Right lobe of liver (tissue), 6 donors: ENCODE measurements around the gene RAB11B. TPM values are rescaled to one million over a fixed set of nuclear protein-coding genes. Genes with fewer than 3 reads are reported as not detected.

Experiments used
- ATAC-seq, 4 donors: fragments of 200-7000 bp; cut with Tn5 transposase; one replicate each; pipeline ENCODE4 v1.9.1; 2020; ENCODE audit warnings: mild to moderate bottlenecking in 4 of 4, moderate library complexity in 4 of 4
- DNase-seq, 3 donors: peaks; one replicate each; pipeline ENCODE4 v3.0.0-alpha.2; 2020
- H3K27ac ChIP-seq, 3 donors: fragments of 200-600 bp; one replicate each; pipeline ENCODE4 v1.8.0; 2022
- H3K27me3 ChIP-seq, 2 donors: fragments of 200-600 bp; one replicate each; pipeline ENCODE4 v1.8.0; 2022
- H3K36me3 ChIP-seq, 4 donors: fragments of 200-600 bp; sonication (generic) in 1 of 4; one replicate each; pipeline versions ENCODE4 v1.5.1 to v1.8.0; 2017 to 2022; ENCODE audit warnings: control low read depth in 1 of 4
- H3K4me1 ChIP-seq, 4 donors: fragments of 200-600 bp; sonication (generic) in 1 of 4; one replicate each; pipeline versions ENCODE4 v1.5.1 to v1.8.0; 2017 to 2022; ENCODE audit warnings: control low read depth in 1 of 4
- H3K4me3 ChIP-seq, 3 donors: fragments of 200-600 bp; one replicate each; pipeline ENCODE4 v1.8.0; 2022
- H3K9me3 ChIP-seq, 4 donors: fragments of 200-600 bp; sonication (generic) in 1 of 4; one replicate each; pipeline versions ENCODE4 v1.5.1 to v1.8.0; 2017 to 2022; ENCODE audit warnings: control low read depth in 1 of 4
- CTCF ChIP-seq, 4 donors: fragments of 200-600 bp in 3 of 4; fragments of 450-650 bp in 1 of 4; IDR thresholded peaks; one replicate each; pipeline versions ENCODE4 v1.5.1 to v1.8.0; 2016 to 2022; ENCODE audit warnings: antibody characterized with exemption in 4 of 4, mild to moderate bottlenecking in 2 of 4
- POLR2A ChIP-seq: fragments of 450-650 bp; IDR thresholded peaks from one replicate; pipeline ENCODE4 v1.6.1; 2017; ENCODE audit warnings: antibody characterized with exemption, mild to moderate bottlenecking
- WGBS: methylation state at CpG from one replicate; pipeline ENCODE4 v1.1.6; 2018; ENCODE audit warnings: low coverage, low lambda C conversion rate; ENCODE audit not compliant: insufficient coverage; ENCODE audit errors: missing lambda C conversion rate; 5-methylcytosine and 5-hydroxymethylcytosine counted together
- intact Hi-C, 2 donors: fragments of 100-400 bp; cut with DNase I; formaldehyde crosslinking; loops; one replicate each; pipeline versions ENCODE4 v1.11.2 to v1.14.1; 2022
- total RNA-seq, 6 experiments: library from RNA; depleted of rRNA in 2 of 6; stranded (reverse); fragments of >200 nt in 2 of 6; fragmentation: NEBNext Ultra II Directional in 3 of 6; extraction: Animal tissue kit (Norgen Biotek cat#: 25700) in 3 of 6; gene quantifications; one replicate each; pipeline versions ENCODE4 v1.1.0 to v1.2.4, GENCODE V29; 2016 to 2023
- donor health status: DM: no; HTN: yes; CAD: no.
- donor health status: DM: no; HTN: no; CAD: no.
- donor health status: DM: no; HTN: no; CAD: no.
- donor health status: DM: no; HTN: yes; CAD: no.
- donor health status: DM: no; HTN: yes; CAD: no.

The RAB11B gene
- total RNA-seq, 6 experiments from 2014 or later, result 27.2 to 58.0 (median 54.2) TPM

DNA sequence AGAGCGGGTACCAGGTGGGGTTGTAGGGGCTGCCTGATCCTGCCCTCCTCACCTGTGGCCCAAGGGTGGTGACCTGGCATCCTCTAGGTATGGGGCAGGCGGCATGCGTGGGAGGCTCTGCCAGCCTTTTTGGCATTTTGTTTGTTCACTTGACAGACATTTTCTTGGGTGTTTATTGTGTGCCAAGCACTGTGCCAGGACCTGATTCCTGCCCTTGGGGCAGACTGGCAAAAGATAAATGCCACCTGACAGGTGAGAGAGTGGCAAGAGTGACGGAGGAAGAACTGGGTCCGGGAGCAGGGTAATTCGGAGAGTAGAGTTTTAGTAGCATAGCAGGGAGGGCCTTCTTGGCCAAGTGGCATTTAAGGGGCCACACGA, 6.0 kb downstream of the RAB11B start:
- Histone ChIP-seq H3K27ac (no peak overlapping the region), H3K4me1 (peaks cover 0 to 50% (median 24%) of the 10 kb centered on the region in 4 donors), H3K27me3 (no peaks in the 10 kb centered on the region), H3K9me3 (no peaks in the 10 kb centered on the region), H3K4me3 (no peak overlapping the region), H3K36me3 (no peaks in the 10 kb centered on the region)
- TF ChIP-seq POLR2A, result no peak
- TF ChIP-seq CTCF (IDR thresholded peaks at IDR 0.05), result no peak
- WGBS, result 47% methylated on average over 7 of the region's 7 CpGs
- no peak for ATAC-seq
- no peak for DNase-seq
- intact Hi-C loops, result no loop called here

- H3K4me1 ChIP-seq, result peaks cover 0 to 45% (median 19%) of the 10 kb centered on the region in 4 donors
- no peaks in the 10 kb centered on the region for H3K36me3 ChIP-seq
- TF ChIP-seq CTCF (IDR thresholded peaks at IDR 0.05), result peak; percentile 48 to 57 (median 53)
- no peak for TF ChIP-seq POLR2A
- ATAC-seq (peak; percentile 37 to 63 (median 45)), DNase-seq (peak in 2 of 3 donors; percentile 66 to 71)
- H3K27ac ChIP-seq, result no peak overlapping the region
- no peak overlapping the region for H3K4me3 ChIP-seq
- intact Hi-C loops, result no loop called here
- H3K27me3 ChIP-seq, result no peaks in the 10 kb centered on the region
- 68% methylated on average over 17 of the region's 22 CpGs for WGBS
- no peaks in the 10 kb centered on the region for H3K9me3 ChIP-seq
Measured at GRCh38 chr19:8396563-8397203, 6.5 kb downstream of the RAB11B start.

DNA sequence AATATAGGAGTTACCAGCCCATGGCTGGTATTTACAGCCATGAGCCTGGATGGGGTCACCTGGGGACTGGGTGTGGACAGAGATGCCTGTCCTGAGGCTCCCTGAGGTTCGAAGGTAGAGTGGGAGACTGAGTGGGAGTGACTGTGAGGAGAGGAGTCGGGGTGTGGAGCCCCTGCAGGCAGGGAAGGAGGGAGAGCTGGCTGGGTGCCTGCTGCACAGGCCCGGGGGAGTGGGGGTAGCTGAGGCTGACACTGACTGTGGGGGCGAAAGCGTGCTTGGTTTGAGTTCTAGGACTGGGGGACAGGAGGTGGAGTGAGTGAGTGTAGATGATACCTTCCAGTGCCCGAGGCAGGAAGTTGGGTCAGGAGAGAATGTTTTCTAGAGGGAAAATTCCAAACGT, 7.1 kb downstream of the RAB11B start:
- TF ChIP-seq POLR2A, result no peak
- TF ChIP-seq CTCF (IDR thresholded peaks at IDR 0.05), result no peak
- Histone ChIP-seq H3K27me3 (no peaks in the 10 kb centered on the region), H3K4me3 (no peak overlapping the region), H3K4me1 (peaks cover 0 to 39% (median 17%) of the 10 kb centered on the region in 4 donors), H3K36me3 (peaks cover 0 to 6% (median 0%) of the 10 kb centered on the region in 4 donors), H3K9me3 (no peaks in the 10 kb centered on the region), H3K27ac (no peak overlapping the region)
- WGBS, result 52% methylated on average over 7 of the region's 7 CpGs
- intact Hi-C loops, result no loop called here
- DNase-seq, result peak in 1 of 3 donors; percentile 43
- ATAC-seq, result no peak

DNA sequence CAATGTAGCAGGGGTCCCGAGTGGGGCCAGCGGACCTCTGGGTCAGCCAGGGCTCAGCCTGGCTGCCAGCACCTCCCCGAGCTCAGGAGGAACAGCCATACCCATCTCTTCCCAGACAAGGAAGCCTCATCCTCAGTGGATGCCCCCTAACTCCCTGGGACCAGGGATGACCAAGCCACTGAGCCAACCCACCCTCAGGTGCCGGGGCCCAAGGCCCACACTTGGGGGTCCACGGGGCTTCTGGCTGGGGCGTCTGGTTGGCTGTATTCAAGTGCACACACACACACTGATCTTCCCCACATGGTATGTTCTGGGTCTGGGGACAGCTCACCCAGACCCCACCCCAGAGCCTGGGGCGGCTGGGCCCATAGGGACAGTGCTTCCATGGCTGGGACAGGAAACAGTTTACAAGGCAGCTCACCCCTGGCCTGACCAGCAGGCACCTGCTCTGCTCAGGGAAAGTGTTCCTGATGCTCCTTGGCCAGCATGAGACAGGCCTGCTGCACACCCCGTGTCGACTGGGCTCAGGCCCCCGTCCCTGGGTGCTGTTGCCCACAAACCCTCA, 7.7 kb downstream of the RAB11B start:
- Histone ChIP-seq H3K9me3 (no peaks in the 10 kb centered on the region), H3K27me3 (no peaks in the 10 kb centered on the region), H3K27ac (no peak overlapping the region), H3K4me3 (no peak overlapping the region), H3K4me1 (peaks cover 0 to 34% (median 14%) of the 10 kb centered on the region in 4 donors), H3K36me3 (peaks cover 0 to 11% (median under 1%) of the 10 kb centered on the region in 4 donors)
- intact Hi-C loops, result no loop called here
- DNase-seq (peak in 1 of 3 donors; percentile 43), ATAC-seq (no peak)
- no peak for TF ChIP-seq POLR2A
- no peak for TF ChIP-seq CTCF (IDR thresholded peaks at IDR 0.05)
- WGBS, result no CpG with 5 or more reads among the region's 10 CpGs
